Activated B cell treated with CpG ODN at 0.5 μM for 24 hours (primary cell): ENCODE measurements around the gene BCAS3. TPM values are rescaled to one million over a fixed set of nuclear protein-coding genes. Genes with fewer than 3 reads are reported as not detected.

Source experiments
- ATAC-seq: fragments of 200-7000 bp; cut with Tn5 transposase; one replicate; pipeline ENCODE4 v1.10.0; 2021; ENCODE audit warnings: low read depth, mild to moderate bottlenecking, moderate library complexity
- CTCF ChIA-PET: fragments of 350-600 bp; sonication (Branson Sonifier 250); formaldehyde crosslinking; loops from one replicate; lab custom pipeline; 2021; ENCODE audit warnings: antibody characterized with exemption; lab: Charles Lee
- POLR2A ChIA-PET: fragments of 350-600 bp; sonication (Branson Sonifier 250); formaldehyde crosslinking; loops from one replicate; lab custom pipeline; 2021; ENCODE audit warnings: antibody characterized with exemption; lab: Charles Lee
- DNase-seq: peaks from one replicate; pipeline ENCODE4 v3.0.0; 2022
- H3K27ac Mint-ChIP-seq: one replicate; pipeline ENCODE4 v1.8.0; 2020; ENCODE audit warnings: mixed read lengths
- H3K27me3 Mint-ChIP-seq: one replicate; pipeline ENCODE4 v1.8.0; 2021; ENCODE audit warnings: mixed read lengths
- H3K36me3 Mint-ChIP-seq: one replicate; pipeline ENCODE4 v1.8.0; 2021; ENCODE audit warnings: low read depth, mixed read lengths
- H3K4me1 Mint-ChIP-seq: one replicate; pipeline ENCODE4 v1.8.0; 2021; ENCODE audit warnings: mixed read lengths
- H3K4me3 Mint-ChIP-seq: one replicate; pipeline ENCODE4 v1.8.0; 2020; ENCODE audit warnings: mild to moderate bottlenecking, mixed read lengths
- H3K9me3 Mint-ChIP-seq: one replicate; pipeline ENCODE4 v1.8.0; 2020; ENCODE audit warnings: mixed read lengths
- CTCF ChIP-seq: fragments of 200-600 bp; IDR thresholded peaks from one replicate; pipeline ENCODE4 v1.8.0; 2022; ENCODE audit warnings: antibody characterized with exemption, mild to moderate bottlenecking
- intact Hi-C: fragments of 100-400 bp; cut with micrococcal nuclease; formaldehyde crosslinking; loops from one replicate; pipeline ENCODE4 v1.15.1; 2024
- total RNA-seq: library from RNA; stranded (reverse); gene quantifications from 2 replicates; pipeline ENCODE4 v1.2.3, GENCODE V29; 2022

The BCAS3 gene
- total RNA-seq, 1 donor from 2014 or later: 37.5 TPM

- Mint-ChIP-seq H3K4me1 (peaks cover 20% of the 10 kb centered on the region), H3K27ac (no peak overlapping the region), H3K36me3 (no peaks in the 10 kb centered on the region), H3K9me3 (no peaks in the 10 kb centered on the region), H3K4me3 (no peak overlapping the region), H3K27me3 (no peaks in the 10 kb centered on the region)
- ATAC-seq (no peak), DNase-seq (no peak)
- POLR2A ChIA-PET: no interaction called here
- no peak for TF ChIP-seq CTCF
- CTCF ChIA-PET: no interaction called here
- intact Hi-C loops: no loop called here
Measured at GRCh38 chr17:61223725-61224124, 546.1 kb downstream of the BCAS3 start.

DNA sequence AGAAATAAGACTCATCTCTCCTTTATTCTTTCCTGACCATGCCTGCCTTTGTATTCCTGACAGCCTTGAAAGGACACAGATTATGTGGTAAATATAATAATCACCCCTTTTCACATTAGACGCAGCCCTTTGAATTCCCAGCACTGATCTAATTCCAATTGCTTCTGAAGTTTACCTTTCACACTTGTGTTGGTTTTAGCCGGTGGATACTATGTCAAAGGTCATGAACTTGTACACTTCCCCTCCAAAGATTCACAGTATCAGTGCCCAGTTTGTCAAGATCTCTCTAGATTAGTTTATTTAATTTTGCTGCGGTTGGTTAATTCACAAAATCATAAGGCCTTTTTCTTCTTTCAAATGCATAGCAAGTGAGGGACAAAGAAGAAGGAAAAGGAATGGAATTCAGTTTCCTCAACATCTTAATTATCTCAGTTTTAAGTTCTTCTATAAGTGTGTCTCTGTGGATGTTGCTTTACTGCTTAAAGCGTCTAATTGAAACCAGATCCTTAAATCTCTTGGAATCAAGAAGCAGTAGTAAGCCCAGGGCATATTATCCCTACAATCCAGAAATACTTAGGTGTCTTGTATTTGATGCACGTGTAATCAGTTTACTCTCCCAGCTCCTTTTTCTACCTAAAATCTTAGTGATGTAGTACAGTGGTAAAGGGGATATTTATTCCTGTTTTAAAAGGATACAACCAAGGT lies 547.7 kb downstream of the BCAS3 start:
- no peak overlapping the region for H3K27ac Mint-ChIP-seq
- no peak overlapping the region for H3K4me3 Mint-ChIP-seq
- CTCF ChIA-PET: no interaction called here

GRCh38 chr17:61227866-61228265 lies 550.2 kb downstream of the BCAS3 start:
- Mint-ChIP-seq H3K4me1 (peaks cover under 1% of the 10 kb centered on the region), H3K27ac (no peak overlapping the region), H3K27me3 (no peaks in the 10 kb centered on the region), H3K4me3 (no peak overlapping the region), H3K9me3 (no peaks in the 10 kb centered on the region), H3K36me3 (no peaks in the 10 kb centered on the region)
- ATAC-seq (no peak), DNase-seq (no peak)
- TF ChIP-seq CTCF: no peak
- ChIA-PET CTCF (no interaction called here), POLR2A (no interaction called here)
- intact Hi-C loops: no loop called here

More for the DNA sequence above, 547.7 kb downstream of the BCAS3 start:
- Mint-ChIP-seq H3K27me3 (no peaks in the 10 kb centered on the region), H3K4me1 (peaks cover 20% of the 10 kb centered on the region), H3K9me3 (no peaks in the 10 kb centered on the region), H3K36me3 (no peaks in the 10 kb centered on the region)
- TF ChIP-seq CTCF: no peak
- DNase-seq (no peak), ATAC-seq (no peak)
- intact Hi-C loops: no loop called here
- POLR2A ChIA-PET: no interaction called here

DNA sequence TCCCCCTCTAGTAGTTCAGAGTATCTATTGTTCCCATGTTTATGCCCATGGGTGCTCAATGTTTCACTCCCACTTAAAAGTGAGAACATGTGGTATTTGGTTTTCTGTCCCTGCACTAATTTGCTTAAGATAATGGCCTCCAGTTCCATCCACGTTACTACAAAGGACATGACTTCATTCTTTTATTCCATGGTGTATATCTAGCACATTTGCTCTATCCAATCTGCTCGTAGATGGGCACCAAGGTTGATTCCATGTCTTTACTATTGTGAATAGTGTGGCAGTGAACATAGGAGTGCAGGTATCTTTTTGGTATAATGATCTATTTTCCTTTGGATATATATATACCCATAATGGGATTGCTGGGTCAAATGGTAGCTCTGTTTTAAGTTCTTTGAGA lies 552.8 kb downstream of the BCAS3 start:
- CTCF ChIA-PET: no interaction called here
- H3K27me3 Mint-ChIP-seq: no peaks in the 10 kb centered on the region
- intact Hi-C loops: no loop called here
- DNase-seq: no peak
- TF ChIP-seq CTCF: no peak
- no peak for ATAC-seq
- no peaks in the 10 kb centered on the region for H3K9me3 Mint-ChIP-seq
- H3K4me3 Mint-ChIP-seq: no peak overlapping the region
- POLR2A ChIA-PET: no interaction called here
- no peaks in the 10 kb centered on the region for H3K4me1 Mint-ChIP-seq
- H3K36me3 Mint-ChIP-seq: no peaks in the 10 kb centered on the region
- no peak overlapping the region for H3K27ac Mint-ChIP-seq

DNA sequence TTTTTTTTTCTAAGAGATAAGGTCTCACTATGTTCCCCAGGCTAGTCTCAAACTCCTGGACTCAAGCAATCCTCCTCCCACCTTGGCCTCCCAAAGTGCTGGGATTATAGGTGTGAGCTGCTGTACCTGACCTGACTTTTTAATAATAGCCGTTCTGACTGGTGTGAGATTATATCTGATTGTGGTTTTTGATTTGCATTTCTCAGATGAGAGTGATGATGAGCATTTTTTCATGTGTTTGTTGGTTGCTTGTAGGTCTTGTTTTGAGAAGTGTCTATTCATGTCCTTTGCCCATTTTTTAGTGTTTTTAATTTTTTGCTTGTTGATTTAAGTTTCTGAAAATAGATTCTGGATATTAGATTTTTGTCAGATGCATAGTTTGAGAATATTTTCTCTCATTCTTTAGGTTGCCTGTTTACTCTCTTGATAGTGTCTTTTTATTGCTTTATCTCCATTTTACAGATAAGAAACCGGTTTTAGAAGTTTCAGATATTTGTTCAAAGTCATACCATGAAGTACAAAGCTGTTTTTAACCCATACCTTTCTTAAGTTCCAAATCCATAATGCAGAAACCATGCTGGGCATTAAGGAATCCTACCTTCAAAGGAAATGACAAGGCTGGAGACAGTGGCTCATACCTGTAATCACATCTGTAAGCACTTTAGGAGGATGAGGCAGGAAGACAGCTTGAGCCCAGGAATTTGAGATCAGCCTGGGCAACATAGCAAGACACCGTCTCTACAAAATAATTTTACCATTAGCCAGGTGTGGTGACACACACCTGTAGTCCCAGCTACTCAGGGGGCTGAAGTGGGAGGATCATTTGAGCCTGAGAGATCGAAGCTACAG lies 553.5 kb downstream of the BCAS3 start:
- intact Hi-C loops: no loop called here
- ChIA-PET POLR2A (no interaction called here), CTCF (no interaction called here)
- H3K27ac Mint-ChIP-seq: no peak overlapping the region
- DNase-seq (no peak), ATAC-seq (no peak)
- H3K4me3 Mint-ChIP-seq: no peak overlapping the region
- no peaks in the 10 kb centered on the region for H3K9me3 Mint-ChIP-seq
- no peak for TF ChIP-seq CTCF
- no peaks in the 10 kb centered on the region for H3K36me3 Mint-ChIP-seq
- no peaks in the 10 kb centered on the region for H3K4me1 Mint-ChIP-seq
- H3K27me3 Mint-ChIP-seq: no peaks in the 10 kb centered on the region
